Measurements from ENCODE around the gene HSF5.

GRCh38 chr17:58371300-58371950 lies 116.8 kb downstream of the HSF5 start:
- no peak for TF ChIP-seq CTCF (IDR thresholded peaks at IDR 0.05)
- TF ChIP-seq ZFX (IDR thresholded peaks at IDR 0.05; ENCODE audit: borderline replicate concordance), result no peak
